Activated CD4-positive, CD25-positive, alpha-beta regulatory T cell treated with anti-CD3 and anti-CD28 coated beads, Interleukin-2, amount 50 U/mL, for 16 hours (primary cell): ENCODE results near the gene OPN1LW.
"Not testable (repeated sequence)": the region's sequence is repeated elsewhere in the genome, so short reads cannot be mapped to it uniquely, and the experiment has no call there.

Source experiments
- DNase-seq: peaks from one replicate; pipeline ENCODE4 v3.0.0-alpha.2; 2020; ENCODE audit warnings: low read depth, low spot score

Gene OPN1LW

GRCh38 chrX:154135458-154136229, 8.4 kb upstream of the OPN1LW start:
- no peak for DNase-seq

- DNase-seq, result peak; percentile 31
Observed at GRCh38 chrX:154136627-154137161, 7.3 kb upstream of the OPN1LW start.

GRCh38 chrX:154138857-154139256, 5.2 kb upstream of the OPN1LW start:
- no peak for DNase-seq

GRCh38 chrX:154140206-154140605, 3.8 kb upstream of the OPN1LW start:
- DNase-seq, result no peak

GRCh38 chrX:154140742-154141141, 3.3 kb upstream of the OPN1LW start:
- DNase-seq, result no peak

- DNase-seq, result no peak
Observed at GRCh38 chrX:154142386-154142785, 1.7 kb upstream of the OPN1LW start.

- no peak for DNase-seq
Observed at GRCh38 chrX:154142950-154143745, 895 bp upstream of the OPN1LW start.

- not testable (repeated sequence) for DNase-seq
Observed at GRCh38 chrX:154151030-154151429, 7.0 kb downstream of the OPN1LW start.

- not testable (repeated sequence) for DNase-seq
Observed at GRCh38 chrX:154156221-154156620, 12.2 kb downstream of the OPN1LW start.

GRCh38 chrX:154157207-154157606, 13.2 kb downstream of the OPN1LW start:
- not testable (repeated sequence) for DNase-seq

GRCh38 chrX:154159345-154159744, 15.3 kb downstream of the OPN1LW start:
- DNase-seq, result not testable (repeated sequence)

- DNase-seq, result not testable (repeated sequence)
Observed at GRCh38 chrX:154164902-154165301, 20.9 kb downstream of the OPN1LW start.

- DNase-seq, result not testable (repeated sequence)
Observed at GRCh38 chrX:154168384-154168783, 24.3 kb downstream of the OPN1LW start.

GRCh38 chrX:154172535-154172943, 28.5 kb downstream of the OPN1LW start:
- DNase-seq, result not testable (repeated sequence)

- not testable (repeated sequence) for DNase-seq
Observed at GRCh38 chrX:154174356-154174755, 30.3 kb downstream of the OPN1LW start.

GRCh38 chrX:154182296-154182695, 38.3 kb downstream of the OPN1LW start, which contains the start of gene OPN1MW:
OPN1MW (plus strand) TSS chrX:154182596; CDS start chrX:154182678, 82 bp downstream.
- not testable (repeated sequence) for DNase-seq

GRCh38 chrX:154183794-154184193, 39.8 kb downstream of the OPN1LW start:
- not testable (repeated sequence) for DNase-seq

- not testable (repeated sequence) for DNase-seq
Observed at GRCh38 chrX:154192846-154193245, 48.8 kb downstream of the OPN1LW start.

- DNase-seq, result not testable (repeated sequence)
Observed at GRCh38 chrX:154194316-154194715, 50.3 kb downstream of the OPN1LW start.

- not testable (repeated sequence) for DNase-seq
Observed at GRCh38 chrX:154196466-154196865, 52.4 kb downstream of the OPN1LW start.
